Upper lobe of left lung (tissue), 6 donors: ENCODE data around the gene FNDC3B. TPM values are rescaled to one million over a fixed set of nuclear protein-coding genes. Genes with fewer than 3 reads are reported as not detected.
"Not testable (repeated sequence)": the region's sequence is repeated elsewhere in the genome, so short reads cannot be mapped to it uniquely, and the experiment has no call there.

ENCODE experiments used
- ATAC-seq, 2 donors: fragments of 200-7000 bp; cut with Tn5 transposase; one replicate each; pipeline ENCODE4 v1.9.1; 2022; ENCODE audit warnings: mild to moderate bottlenecking in 2 of 2, moderate library complexity in 2 of 2; ENCODE audit not compliant: low FRiP score in 2 of 2
- DNase-seq, 2 donors: peaks; one replicate each; pipeline ENCODE4 v3.0.0-alpha.2; 2019 to 2020
- H3K27ac ChIP-seq, 4 donors: fragments of 200-600 bp; sonication (generic); one replicate each; pipeline ENCODE4 v1.5.1; 2016 to 2019
- H3K27me3 ChIP-seq, 4 donors: fragments of 200-600 bp; sonication (generic); one replicate each; pipeline ENCODE4 v1.5.1; 2017 to 2019
- H3K36me3 ChIP-seq, 4 donors: fragments of 200-600 bp; sonication (generic); one replicate each; pipeline ENCODE4 v1.5.1; 2016 to 2019
- H3K4me1 ChIP-seq, 4 donors: fragments of 200-600 bp; sonication (generic); one replicate each; pipeline ENCODE4 v1.5.1; 2018 to 2019
- H3K4me3 ChIP-seq, 4 donors: fragments of 200-600 bp; sonication (generic); one replicate each; pipeline ENCODE4 v1.5.1; 2017 to 2019; ENCODE audit warnings: mild to moderate bottlenecking in 2 of 4, moderate library complexity in 1 of 4
- H3K9me3 ChIP-seq, 4 donors: fragments of 200-600 bp; sonication (generic); one replicate each; pipeline ENCODE4 v1.5.1; 2018 to 2019
- CTCF ChIP-seq, 6 experiments: fragments of 450-650 bp in 4 of 6; fragments of 200-600 bp in 2 of 6; sonication (generic) in 2 of 6; IDR thresholded peaks; one replicate each; pipeline ENCODE4 v1.5.1; 2016 to 2019; ENCODE audit warnings: antibody characterized with exemption in 6 of 6
- EP300 ChIP-seq, 4 donors: sonication (generic); formaldehyde crosslinking; IDR thresholded peaks; one replicate each; pipeline ENCODE4 v1.5.1; 2017; ENCODE audit warnings: antibody characterized with exemption in 4 of 4, control low read depth in 2 of 4
- POLR2A ChIP-seq, 4 donors: fragments of 450-650 bp; IDR thresholded peaks; one replicate each; pipeline ENCODE4 v1.5.1; 2016 to 2017; ENCODE audit warnings: antibody characterized with exemption in 4 of 4, mild to moderate bottlenecking in 2 of 4
- POLR2AphosphoS5 ChIP-seq, 2 donors: sonication (generic); formaldehyde crosslinking; IDR thresholded peaks; one replicate each; pipeline ENCODE4 v1.5.1; 2017; ENCODE audit warnings: antibody characterized with exemption in 2 of 2
- whole genome bisulfite sequencing, 2 donors: methylation state at CpG; one replicate each; pipeline ENCODE4 v1.1.5; 2017 to 2018; 5-methylcytosine and 5-hydroxymethylcytosine counted together
- total RNA-seq, 6 donors: library from RNA; depleted of rRNA in 4 of 6; stranded (reverse); fragments of >200 nt in 4 of 6; gene quantifications; one replicate each; pipeline versions ENCODE4 v1.1.0 to v1.2.1, GENCODE V29; 2016 to 2021
- donor health status: DM: no; HTN: no; CAD: no; lungs with moderate emphysema.
- donor health status: DM: no; HTN: yes; CAD: no; lungs with severe emphysema.

Gene FNDC3B
- total RNA-seq, 6 donors from 2014 or later, result 73.3 to 167 (median 119) TPM

- peaks cover 0 to 5% (median 5%) of the 10 kb centered on the region in 4 donors for H3K4me1 ChIP-seq
- no peaks in the 10 kb centered on the region for H3K9me3 ChIP-seq
- TF ChIP-seq POLR2AphosphoS5 (IDR thresholded peaks at IDR 0.05), result no peak
- no peak for TF ChIP-seq EP300 (IDR thresholded peaks at IDR 0.05)
- H3K27me3 ChIP-seq, result no peaks in the 10 kb centered on the region
- WGBS, 2 donors, result 79 to 81% methylated on average over 1 of the region's 1 CpG
- DNase-seq (no peak), ATAC-seq (no peak)
- no peak overlapping the region for H3K4me3 ChIP-seq
- H3K27ac ChIP-seq, result no peak overlapping the region
- H3K36me3 ChIP-seq, result peaks cover 0 to 34% (median 2%) of the 10 kb centered on the region in 4 donors
Measured at GRCh38 chr3:172249039-172249438, 209.7 kb downstream of the FNDC3B start.

GRCh38 chr3:172251211-172251610 is 211.8 kb downstream of the FNDC3B start:
- WGBS, 2 donors, result 98 to 99% methylated on average over 13 of the region's 13 CpGs
- H3K36me3 ChIP-seq, result peaks cover 0 to 44% (median 2%) of the 10 kb centered on the region in 4 donors
- DNase-seq (no peak), ATAC-seq (no peak)
- TF ChIP-seq POLR2AphosphoS5 (IDR thresholded peaks at IDR 0.05) (no peak), POLR2A (IDR thresholded peaks at IDR 0.05) (no peak), CTCF (IDR thresholded peaks at IDR 0.05) (no peak), EP300 (IDR thresholded peaks at IDR 0.05) (no peak)
- H3K27ac ChIP-seq, result no peak overlapping the region
- H3K4me1 ChIP-seq, result peaks cover 4 to 16% (median 14%) of the 10 kb centered on the region in 4 donors
- H3K27me3 ChIP-seq, result no peaks in the 10 kb centered on the region
- H3K9me3 ChIP-seq, result no peaks in the 10 kb centered on the region
- H3K4me3 ChIP-seq, result no peak overlapping the region

- no peak for ATAC-seq
- Histone ChIP-seq H3K4me1 (peaks cover 0 to 20% (median 12%) of the 10 kb centered on the region in 4 donors), H3K27ac (no peak overlapping the region), H3K36me3 (peaks cover 0 to 43% (median 0%) of the 10 kb centered on the region in 4 donors), H3K4me3 (no peak overlapping the region), H3K9me3 (no peaks in the 10 kb centered on the region), H3K27me3 (no peaks in the 10 kb centered on the region)
- no peak for DNase-seq
- 91 to 93% methylated on average over 5 of the region's 5 CpGs for WGBS, 2 donors
- no peak for TF ChIP-seq POLR2A (IDR thresholded peaks at IDR 0.05)
- TF ChIP-seq CTCF (IDR thresholded peaks at IDR 0.05), result no peak
- no peak for TF ChIP-seq POLR2AphosphoS5 (IDR thresholded peaks at IDR 0.05)
Measured at GRCh38 chr3:172253200-172253599, 213.8 kb downstream of the FNDC3B start.

GRCh38 chr3:172254542-172254941 is 215.2 kb downstream of the FNDC3B start:
- 96 to 100% methylated on average over 1 of the region's 1 CpG for WGBS, 2 donors
- H3K27ac ChIP-seq, result peak overlapping the region in 3 of 4 donors; percentile 8 to 54 (median 44)
- H3K9me3 ChIP-seq, result no peaks in the 10 kb centered on the region
- DNase-seq (no peak), ATAC-seq (peak in 1 of 2 donors; percentile 30)
- no peaks in the 10 kb centered on the region for H3K27me3 ChIP-seq
- no peak overlapping the region for H3K4me3 ChIP-seq
- TF ChIP-seq POLR2AphosphoS5 (IDR thresholded peaks at IDR 0.05) (no peak), CTCF (IDR thresholded peaks at IDR 0.05) (no peak), EP300 (IDR thresholded peaks at IDR 0.05) (no peak), POLR2A (IDR thresholded peaks at IDR 0.05) (no peak)
- peaks cover 0 to 20% (median 16%) of the 10 kb centered on the region in 4 donors for H3K4me1 ChIP-seq
- H3K36me3 ChIP-seq, result peaks cover 0 to 41% (median 0%) of the 10 kb centered on the region in 4 donors

- DNase-seq, H3K4me3 ChIP-seq, H3K9me3 ChIP-seq, ATAC-seq, H3K27me3 ChIP-seq: not testable (repeated sequence)
- H3K27ac ChIP-seq, result peak overlapping the region; percentile 11 to 67 (median 49)
- H3K4me1 ChIP-seq, result peaks cover 0 to 22% (median 20%) of the 10 kb centered on the region in 4 donors
- peaks cover 0 to 41% (median 0%) of the 10 kb centered on the region in 4 donors for H3K36me3 ChIP-seq
- 88 to 95% methylated on average over 10 of the region's 10 CpGs for WGBS, 2 donors
Measured at GRCh38 chr3:172255321-172255720, 215.9 kb downstream of the FNDC3B start.

- Histone ChIP-seq H3K27ac (peak overlapping the region; percentile 11 to 67 (median 49)), H3K4me1 (peaks cover 2 to 31% (median 27%) of the 10 kb centered on the region in 4 donors), H3K9me3 (no peaks in the 10 kb centered on the region), H3K4me3 (no peak overlapping the region), H3K36me3 (peaks cover 0 to 37% (median 0%) of the 10 kb centered on the region in 4 donors), H3K27me3 (no peaks in the 10 kb centered on the region)
- WGBS, 2 donors, result 57 to 72% methylated on average over 2 of the region's 2 CpGs
- ATAC-seq, result peak; percentile 31 to 85
- TF ChIP-seq POLR2A (IDR thresholded peaks at IDR 0.05) (no peak), EP300 (IDR thresholded peaks at IDR 0.05) (no peak), POLR2AphosphoS5 (IDR thresholded peaks at IDR 0.05) (peak; percentile 15 to 33), CTCF (IDR thresholded peaks at IDR 0.05) (no peak)
- no peak for DNase-seq
Measured at GRCh38 chr3:172256101-172256734, 216.8 kb downstream of the FNDC3B start.
